ENCODE results near the gene ERG. TPM values are rescaled to one million over a fixed set of nuclear protein-coding genes. Genes with fewer than 3 reads are reported as not detected.
A peak's percentile ranks its signal among the peaks of the same experiment; 100 is the strongest.

ERG gene
- total RNA-seq, 1 donor from 2014 or later = under 0.01 TPM

- peak; percentile 23 for FAIRE-seq
- H3K4me3 ChIP-seq (ENCODE audit: low read depth, low read length) = no peak overlapping the region
- no peaks in the 10 kb centered on the region for H3K27me3 ChIP-seq (ENCODE audit: control insufficient read depth, insufficient read depth, low read length)
- DNase-seq (ENCODE audit: low read depth) = no peak
- no peak for TF ChIP-seq CTCF (IDR thresholded peaks at IDR 0.05; ENCODE audit: insufficient read depth, low read length, severe bottlenecking)
- no peaks in the 10 kb centered on the region for H3K36me3 ChIP-seq (ENCODE audit: control insufficient read depth, insufficient read depth, low read length)
These were observed 73.8 kb downstream of the ERG start for GRCh38 chr21:38424305-38425019.

- H3K27me3 ChIP-seq (ENCODE audit: control insufficient read depth, insufficient read depth, low read length) = no peaks in the 10 kb centered on the region
- H3K4me3 ChIP-seq (ENCODE audit: low read depth, low read length) = no peak overlapping the region
- no peak for TF ChIP-seq CTCF (IDR thresholded peaks at IDR 0.05; ENCODE audit: insufficient read depth, low read length, severe bottlenecking)
- no peaks in the 10 kb centered on the region for H3K36me3 ChIP-seq (ENCODE audit: control insufficient read depth, insufficient read depth, low read length)
- FAIRE-seq = no peak
- DNase-seq (ENCODE audit: low read depth) = no peak
These were observed 76.2 kb downstream of the ERG start for GRCh38 chr21:38422082-38422481.

- Histone ChIP-seq H3K36me3 (ENCODE audit: control insufficient read depth, insufficient read depth, low read length) (no peaks in the 10 kb centered on the region), H3K27me3 (ENCODE audit: control insufficient read depth, insufficient read depth, low read length) (peaks cover 2% of the 10 kb centered on the region), H3K4me3 (ENCODE audit: low read depth, low read length) (no peak overlapping the region)
- no peak for TF ChIP-seq CTCF (IDR thresholded peaks at IDR 0.05; ENCODE audit: insufficient read depth, low read length, severe bottlenecking)
- DNase-seq (ENCODE audit: low read depth) (no peak), FAIRE-seq (no peak)
These were observed 78.1 kb downstream of the ERG start for GRCh38 chr21:38420140-38420539.

- TF ChIP-seq CTCF (IDR thresholded peaks at IDR 0.05; ENCODE audit: insufficient read depth, low read length, severe bottlenecking) = no peak
These were observed 80.6 kb downstream of the ERG start for GRCh38 chr21:38417726-38418125.

GRCh38 chr21:38416791-38417190, 81.5 kb downstream of the ERG start:
- peaks cover 2% of the 10 kb centered on the region for H3K27me3 ChIP-seq (ENCODE audit: control insufficient read depth, insufficient read depth, low read length)
- DNase-seq (ENCODE audit: low read depth) = no peak
- no peak overlapping the region for H3K4me3 ChIP-seq (ENCODE audit: low read depth, low read length)
- TF ChIP-seq CTCF (IDR thresholded peaks at IDR 0.05; ENCODE audit: insufficient read depth, low read length, severe bottlenecking) = no peak
- FAIRE-seq = no peak
- H3K36me3 ChIP-seq (ENCODE audit: control insufficient read depth, insufficient read depth, low read length) = no peaks in the 10 kb centered on the region

More at GRCh38 chr21:38417726-38418125, 80.6 kb downstream of the ERG start:
- Histone ChIP-seq H3K36me3 (ENCODE audit: control insufficient read depth, insufficient read depth, low read length) (no peaks in the 10 kb centered on the region), H3K27me3 (ENCODE audit: control insufficient read depth, insufficient read depth, low read length) (peaks cover 2% of the 10 kb centered on the region), H3K4me3 (ENCODE audit: low read depth, low read length) (no peak overlapping the region)
- FAIRE-seq (no peak), DNase-seq (ENCODE audit: low read depth) (no peak)

Data from bronchial epithelial cell (primary cell).